Activated naive CD4-positive, alpha-beta T cell treated with anti-CD3 and anti-CD28 coated beads for 36 hours (primary cell): ENCODE data around the gene SLC13A4. TPM values are rescaled to one million over a fixed set of nuclear protein-coding genes. Genes with fewer than 3 reads are reported as not detected.
"Not testable (repeated sequence)": the region's sequence is repeated elsewhere in the genome, so short reads cannot be mapped to it uniquely, and the experiment has no call there.

ENCODE experiments used
- CTCF ChIA-PET: fragments of 350-600 bp; sonication (Branson Sonifier 250); formaldehyde crosslinking; loops from one replicate; lab custom pipeline; 2021; ENCODE audit warnings: antibody characterized with exemption; lab: Charles Lee
- DNase-seq: peaks from one replicate; pipeline ENCODE4 v3.0.0-alpha.2; 2020
- H3K27ac Mint-ChIP-seq: one replicate; pipeline ENCODE4 v1.8.0; 2021; ENCODE audit warnings: mild to moderate bottlenecking, mixed read lengths
- H3K27me3 Mint-ChIP-seq: one replicate; pipeline ENCODE4 v1.8.0; 2021; ENCODE audit warnings: low read depth, mixed read lengths
- H3K36me3 Mint-ChIP-seq: one replicate; pipeline ENCODE4 v1.8.0; 2021; ENCODE audit warnings: low read depth, mixed read lengths
- H3K4me1 Mint-ChIP-seq: one replicate; pipeline ENCODE4 v1.8.0; 2021; ENCODE audit warnings: low read depth, mixed read lengths
- H3K4me3 Mint-ChIP-seq: one replicate; pipeline ENCODE4 v1.8.0; 2021; ENCODE audit warnings: mild to moderate bottlenecking, moderate library complexity, mixed read lengths
- H3K9me3 Mint-ChIP-seq: one replicate; pipeline ENCODE4 v1.8.0; 2021; ENCODE audit warnings: mixed read lengths
- intact Hi-C: fragments of 100-400 bp; cut with micrococcal nuclease; formaldehyde crosslinking; loops from one replicate; pipeline ENCODE4 v1.15.1; 2023
- total RNA-seq, 2 experiments: library from RNA; stranded (reverse); gene quantifications; one replicate each; pipeline ENCODE4 v1.2.3, GENCODE V29; 2021

SLC13A4 gene
- total RNA-seq, 2 experiments from 2014 or later, result not detected

DNA sequence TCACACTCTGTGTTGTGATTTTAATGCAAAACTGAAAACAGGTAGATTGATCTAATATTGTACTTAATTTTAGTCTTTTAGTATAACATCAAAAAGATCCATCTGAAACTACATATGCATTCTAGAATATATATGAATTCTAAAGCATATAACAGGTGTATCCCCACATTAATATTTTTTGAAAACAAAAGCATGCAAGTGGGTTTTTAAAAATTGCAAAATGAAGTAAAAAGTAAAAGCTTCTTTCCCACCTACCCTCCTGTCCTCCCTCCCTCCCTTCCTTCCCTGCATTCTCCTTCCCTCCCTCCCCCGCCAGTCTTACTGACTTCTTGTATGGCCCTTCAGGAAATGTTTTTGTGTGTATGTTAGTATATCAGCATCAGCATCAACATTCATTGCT, 80.2 kb downstream of the SLC13A4 start:
- H3K9me3 Mint-ChIP-seq, result no peaks in the 10 kb centered on the region
- intact Hi-C loops, result no loop called here
- DNase-seq, result no peak
- no peaks in the 10 kb centered on the region for H3K4me1 Mint-ChIP-seq
- H3K4me3 Mint-ChIP-seq, result no peak overlapping the region
- peaks cover 34% of the 10 kb centered on the region for H3K36me3 Mint-ChIP-seq
- CTCF ChIA-PET, result interaction anchor here (1.2 to 4.8 kb wide), 2 partner anchors 366 to 373 kb away, joined by 4 to 28 read pairs; no protein-coding TSS in a partner anchor
- no peaks in the 10 kb centered on the region for H3K27me3 Mint-ChIP-seq
- no peak overlapping the region for H3K27ac Mint-ChIP-seq

GRCh38 chr7:135645296-135645904, 82.6 kb downstream of the SLC13A4 start:
- CTCF ChIA-PET, result interaction anchor here (0.6 to 4.8 kb wide), 36 partner anchors 9 to 459 kb away, joined by 3 to 29 read pairs (median 5); partner anchors contain the start of gene STMP1
- peaks cover 35% of the 10 kb centered on the region for H3K36me3 Mint-ChIP-seq

GRCh38 chr7:135644729-135645128, 83.3 kb downstream of the SLC13A4 start:
- no peaks in the 10 kb centered on the region for H3K27me3 Mint-ChIP-seq
- no peaks in the 10 kb centered on the region for H3K9me3 Mint-ChIP-seq
- peaks cover 39% of the 10 kb centered on the region for H3K36me3 Mint-ChIP-seq
- DNase-seq, result no peak
- CTCF ChIA-PET, result interaction anchor here (0.7 to 4.8 kb wide), 27 partner anchors 8 to 460 kb away, joined by 3 to 29 read pairs (median 6); partner anchors contain the start of gene STMP1
- H3K27ac Mint-ChIP-seq, result no peak overlapping the region
- H3K4me3 Mint-ChIP-seq, result no peak overlapping the region
- H3K4me1 Mint-ChIP-seq, result no peaks in the 10 kb centered on the region
- intact Hi-C loops, result loop anchor here (1.0 kb wide), 3 partner anchors 132 to 370 kb away; no protein-coding TSS in a partner anchor

More at GRCh38 chr7:135645296-135645904, 82.6 kb downstream of the SLC13A4 start:
- DNase-seq, result no peak
- H3K27me3 Mint-ChIP-seq, result no peaks in the 10 kb centered on the region
- no peak overlapping the region for H3K4me3 Mint-ChIP-seq
- intact Hi-C loops, result loop anchor here (1.0 kb wide), 3 partner anchors 133 to 371 kb away; no protein-coding TSS in a partner anchor
- H3K27ac Mint-ChIP-seq, result no peak overlapping the region
- H3K9me3 Mint-ChIP-seq, result no peaks in the 10 kb centered on the region
- no peaks in the 10 kb centered on the region for H3K4me1 Mint-ChIP-seq

DNA sequence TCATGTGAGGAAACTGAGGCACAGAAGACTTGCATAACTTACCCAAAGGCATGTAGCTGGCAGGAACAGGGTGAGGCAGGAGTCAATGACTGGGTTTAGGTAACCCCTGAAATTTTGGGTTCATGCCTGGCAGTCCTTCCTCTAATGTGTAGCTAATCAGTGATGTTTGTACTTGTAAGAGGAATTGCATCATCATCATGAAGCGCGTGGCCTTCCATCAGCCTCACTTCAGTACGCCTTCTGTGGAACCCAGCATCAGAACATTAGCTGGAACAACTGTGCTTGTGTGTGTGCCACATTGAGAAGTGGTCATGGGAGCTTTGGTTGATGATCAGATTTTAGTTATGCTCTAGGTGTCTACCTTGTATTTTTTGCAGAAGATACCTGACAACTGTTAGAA, 83.8 kb downstream of the SLC13A4 start:
- Mint-ChIP-seq H3K36me3 (peaks cover 38% of the 10 kb centered on the region), H3K4me3 (no peak overlapping the region), H3K27ac (peak overlapping the region; percentile 28), H3K27me3 (no peaks in the 10 kb centered on the region), H3K4me1 (no peaks in the 10 kb centered on the region), H3K9me3 (no peaks in the 10 kb centered on the region)
- DNase-seq, result no peak
- intact Hi-C loops, result no loop called here
- CTCF ChIA-PET, result interaction anchor here (0.6 to 4.8 kb wide), 19 partner anchors 8 to 369 kb away, joined by 3 to 29 read pairs (median 6); partner anchors contain the start of gene STMP1

GRCh38 chr7:135639690-135640089, 88.3 kb downstream of the SLC13A4 start:
- intact Hi-C loops, H3K4me3 Mint-ChIP-seq, CTCF ChIA-PET, H3K4me1 Mint-ChIP-seq, H3K9me3 Mint-ChIP-seq, H3K27me3 Mint-ChIP-seq, DNase-seq: not testable (repeated sequence)
- H3K36me3 Mint-ChIP-seq, result peaks cover 43% of the 10 kb centered on the region
- peak overlapping the region; percentile 41 for H3K27ac Mint-ChIP-seq

DNA sequence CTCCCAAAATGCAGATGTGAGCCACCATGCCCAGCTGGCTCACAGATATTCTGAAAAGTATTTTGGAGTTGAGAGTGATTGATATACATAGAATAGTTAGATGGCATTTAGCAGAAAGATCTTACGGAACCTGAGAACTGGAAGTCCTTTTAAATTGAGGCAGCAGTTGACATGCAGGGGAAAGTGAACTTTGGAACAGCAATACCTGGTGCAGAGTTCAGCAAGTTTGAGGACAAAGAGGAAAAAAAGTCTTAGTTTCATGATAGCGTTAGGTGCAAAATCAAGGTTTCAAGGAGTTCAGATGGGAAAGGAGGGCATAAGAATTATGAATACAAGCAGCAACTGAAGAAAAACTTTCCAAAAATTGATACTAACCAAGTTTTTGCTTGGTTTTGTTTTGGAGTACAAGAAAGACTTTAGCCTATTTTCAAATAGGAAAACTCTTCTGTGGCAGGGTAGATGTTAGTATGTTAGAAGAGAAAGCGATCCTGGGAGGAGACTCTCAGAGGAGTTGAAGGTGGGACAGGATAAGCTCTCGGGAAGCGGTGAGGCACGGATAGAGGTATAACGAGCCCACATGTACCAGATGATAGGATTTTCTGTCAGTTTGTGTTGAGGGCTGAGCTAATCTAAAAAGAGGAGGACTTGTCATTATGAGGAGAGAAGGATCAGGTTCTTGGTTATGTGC, 93.7 kb downstream of the SLC13A4 start:
- H3K27ac Mint-ChIP-seq, result no peak overlapping the region
- no peaks in the 10 kb centered on the region for H3K27me3 Mint-ChIP-seq
- no peak overlapping the region for H3K4me3 Mint-ChIP-seq
- no peak for DNase-seq
- H3K9me3 Mint-ChIP-seq, result no peaks in the 10 kb centered on the region
- CTCF ChIA-PET, result interaction anchor here (1.1 kb wide), 1 partner anchor 13 kb away, joined by 4 read pairs; no protein-coding TSS in a partner anchor
- peaks cover 6% of the 10 kb centered on the region for H3K4me1 Mint-ChIP-seq
- intact Hi-C loops, result no loop called here
- peaks cover 41% of the 10 kb centered on the region for H3K36me3 Mint-ChIP-seq

Other genes with a start within 250 kb of the SLC13A4 start
- 10 to 100 TPM; 16.6 to 20.3 TPM for gene CNOT4, start 218.1 kb downstream of the SLC13A4 start, total RNA-seq
- gene NUP205, start 170.3 kb downstream of the SLC13A4 start, total RNA-seq, result 100 to 1,000 TPM; 155 to 162 TPM
- gene STMP1, start 65.7 kb downstream of the SLC13A4 start, total RNA-seq, result 10 to 100 TPM; 21.5 to 21.6 TPM
- gene FAM180A, start 20.6 kb upstream of the SLC13A4 start, total RNA-seq, result not detected
- gene MTPN, start 249.2 kb upstream of the SLC13A4 start, total RNA-seq, result 100 to 1,000 TPM; 106 to 108 TPM